AG04450 (cell line): ENCODE measurements around the gene EFCAB6. TPM values are rescaled to one million over a fixed set of nuclear protein-coding genes. Genes with fewer than 3 reads are reported as not detected.

ENCODE experiments used
- CTCF ChIA-PET: fragments of 300-600, 350-600 bp; formaldehyde crosslinking; extraction: SDS; loops from one replicate; lab custom pipeline; 2022; ENCODE audit warnings: antibody characterized with exemption, inconsistent platforms; lab: Charles Lee
- POLR2A ChIA-PET: fragments of 350-600 bp; formaldehyde crosslinking; extraction: SDS; loops from one replicate; lab custom pipeline; 2021; ENCODE audit warnings: antibody characterized with exemption, inconsistent platforms; lab: Yijun Ruan, JAX
- DNase-seq: peaks from one replicate; pipeline ENCODE4 v3.0.0-alpha.2; 2011; ENCODE audit warnings: low read depth, low spot score
- H3K27ac ChIP-seq: one replicate; pipeline ENCODE4 v1.5.1; 2012; ENCODE audit warnings: low read depth, low read length, control low read depth
- H3K27me3 ChIP-seq: one replicate; pipeline ENCODE4 v1.6.0; 2012; ENCODE audit warnings: low read length; ENCODE audit not compliant: control insufficient read depth, insufficient read depth
- H3K4me3 ChIP-seq: 2 replicates; pipeline ENCODE4 v1.5.1; 2011; ENCODE audit warnings: mild to moderate bottlenecking, low read depth, low read length, control low read depth
- H3K9me3 ChIP-seq: 2 replicates; pipeline ENCODE4 v1.5.1; 2012; ENCODE audit warnings: low read length; ENCODE audit not compliant: control insufficient read depth, insufficient read depth
- CTCF ChIP-seq: IDR thresholded peaks from 2 replicates; pipeline ENCODE4 v1.5.1; 2011; ENCODE audit warnings: low read depth, low read length, control low read depth, inconsistent platforms
- polyA plus RNA-seq: library from polyadenylated mRNA; depleted of rRNA; stranded (reverse); fragments of >200 nt; gene quantifications from 2 replicates; pipeline ENCODE4 v1.2.3, GENCODE V29; 2011

The EFCAB6 gene
- polyA plus RNA-seq, 1 experiment, result 1.4 TPM

GRCh38 chr22:43796567-43796966 lies 15.5 kb downstream of the EFCAB6 start:
- peak; percentile 13 for DNase-seq
- peaks cover 13% of the 10 kb centered on the region for H3K27me3 ChIP-seq
- peak; percentile 58 for TF ChIP-seq CTCF
- H3K9me3 ChIP-seq, result no peaks in the 10 kb centered on the region
- ChIA-PET POLR2A (no interaction called here), CTCF (interaction anchor here (0.8 to 1.3 kb wide), 6 partner anchors 10 to 408 kb away, joined by 3 to 4 read pairs (median 3); no protein-coding TSS in a partner anchor)
- H3K27ac ChIP-seq, result no peak overlapping the region
- H3K4me3 ChIP-seq, result no peak overlapping the region

DNA sequence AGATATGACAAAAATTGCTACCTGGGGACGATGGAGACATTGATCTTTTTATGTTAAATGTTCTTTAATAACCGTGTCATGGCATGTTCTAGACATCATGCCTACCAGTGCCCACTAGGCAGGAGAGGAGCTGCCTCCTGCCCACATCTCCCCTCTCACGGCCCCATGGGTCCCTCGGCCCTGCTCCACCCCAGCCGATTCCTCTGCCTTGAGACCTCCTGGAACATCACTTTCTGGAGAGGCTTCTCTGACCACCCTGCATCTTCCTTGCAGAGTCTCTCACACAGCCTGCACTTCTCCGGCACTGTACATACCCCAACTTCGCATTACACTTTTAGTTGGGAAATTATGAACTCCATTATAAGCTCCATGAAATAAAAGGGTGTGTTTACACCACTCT lies 16.8 kb downstream of the EFCAB6 start:
- no peak for DNase-seq
- Histone ChIP-seq H3K27me3 (peaks cover 13% of the 10 kb centered on the region), H3K27ac (no peak overlapping the region), H3K4me3 (no peak overlapping the region), H3K9me3 (no peaks in the 10 kb centered on the region)
- no peak for TF ChIP-seq CTCF
- CTCF ChIA-PET, result no interaction called here
- POLR2A ChIA-PET, result no interaction called here

GRCh38 chr22:43792905-43793304 lies 19.2 kb downstream of the EFCAB6 start:
- no peak overlapping the region for H3K27ac ChIP-seq
- TF ChIP-seq CTCF, result no peak
- DNase-seq, result no peak
- no peak overlapping the region for H3K4me3 ChIP-seq
- peaks cover 11% of the 10 kb centered on the region for H3K27me3 ChIP-seq
- POLR2A ChIA-PET, result no interaction called here
- no peaks in the 10 kb centered on the region for H3K9me3 ChIP-seq
- CTCF ChIA-PET, result no interaction called here

DNA sequence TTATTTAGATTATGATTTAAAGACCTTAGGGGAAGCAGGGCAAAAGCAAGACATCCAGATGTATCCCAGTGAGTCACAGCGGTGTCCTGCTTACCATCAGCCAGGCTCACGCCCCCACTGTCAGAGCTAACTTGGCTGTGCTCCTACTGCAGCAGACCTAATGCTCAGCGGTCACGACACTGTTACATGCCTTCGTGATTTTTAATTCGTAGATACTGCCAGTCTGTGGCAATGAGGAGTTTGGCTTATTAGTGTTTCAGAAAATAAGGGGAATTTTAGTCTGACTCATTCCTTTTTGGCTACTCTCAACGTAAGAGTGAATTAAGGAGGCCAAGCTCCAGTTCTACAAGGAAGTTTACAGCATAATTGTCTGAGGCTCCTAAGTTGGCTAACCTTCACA lies 22.7 kb downstream of the EFCAB6 start:
- ChIA-PET POLR2A (no interaction called here), CTCF (no interaction called here)
- H3K27ac ChIP-seq, result no peak overlapping the region
- H3K9me3 ChIP-seq, result no peaks in the 10 kb centered on the region
- DNase-seq, result peak; percentile 46
- peaks cover 8% of the 10 kb centered on the region for H3K27me3 ChIP-seq
- H3K4me3 ChIP-seq, result no peak overlapping the region
- no peak for TF ChIP-seq CTCF

DNA sequence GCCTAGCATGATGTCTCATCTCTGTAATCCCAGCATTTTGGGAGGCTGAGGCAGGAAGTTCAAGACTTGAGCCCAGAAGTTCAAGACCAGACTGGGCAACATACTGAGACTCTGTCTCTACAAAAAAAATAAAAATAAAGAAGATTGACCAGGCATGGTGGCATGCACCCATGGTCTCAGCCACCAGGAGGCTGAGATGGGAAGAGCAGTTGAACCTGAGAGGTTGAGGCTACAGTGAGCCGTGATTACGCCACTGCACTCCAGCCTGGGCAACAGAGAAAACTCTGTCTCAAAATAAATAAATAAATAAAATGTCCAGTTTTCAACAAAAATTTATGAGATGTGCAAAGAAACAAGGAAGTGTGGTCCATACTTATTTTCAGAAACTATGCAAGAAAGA lies 28.3 kb downstream of the EFCAB6 start:
- no peak for DNase-seq
- CTCF ChIA-PET, result interaction anchor here (0.8 kb wide), 1 partner anchor 13 kb away, joined by 3 read pairs; no protein-coding TSS in a partner anchor
- Histone ChIP-seq H3K27me3 (no peaks in the 10 kb centered on the region), H3K27ac (no peak overlapping the region), H3K9me3 (no peaks in the 10 kb centered on the region), H3K4me3 (no peak overlapping the region)
- TF ChIP-seq CTCF, result peak; percentile 10; the same call in 1 of the 2 replicates
- POLR2A ChIA-PET, result no interaction called here
